Subcutaneous adipose tissue (tissue), 4 donors: ENCODE results near the gene CLVS2. TPM values are rescaled to one million over a fixed set of nuclear protein-coding genes. Genes with fewer than 3 reads are reported as not detected.

ENCODE experiments used
- total RNA-seq, 4 donors: library from RNA; depleted of rRNA; stranded (reverse); fragments of >200 nt; gene quantifications; one replicate each; pipeline ENCODE4 v1.1.0, GENCODE V29; 2016
- TF ChIP-seq, protein P1 (sequence below): fragments of 450-650 bp; IDR thresholded peaks from one replicate; pipeline ENCODE4 v1.5.1; 2016; ENCODE audit warnings: low read depth, mild to moderate bottlenecking, control low read depth, antibody characterized with exemption, moderate library complexity

Gene CLVS2
- total RNA-seq, 4 donors from 2014 or later = not detected

DNA sequence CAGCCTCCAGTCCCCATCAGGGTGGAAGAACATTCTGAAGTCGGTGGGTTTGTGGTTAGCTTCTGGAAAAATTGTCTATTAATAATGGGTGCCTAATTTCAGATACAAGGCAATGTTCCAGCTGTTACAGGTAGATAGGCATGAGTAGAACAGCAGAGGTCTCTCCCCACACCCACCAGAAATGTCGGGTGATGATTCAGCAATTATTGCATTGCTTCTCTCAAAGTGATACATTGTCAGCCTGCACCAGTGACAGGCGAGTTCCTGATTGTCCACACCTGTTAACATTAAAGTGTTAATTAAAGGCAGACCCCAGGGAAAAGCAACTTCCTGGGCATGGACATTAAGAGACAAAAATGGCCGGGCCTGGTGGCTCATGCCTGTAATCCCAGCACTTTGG is 18.9 kb upstream of the CLVS2 start:
- TF ChIP-seq, protein P1, sequence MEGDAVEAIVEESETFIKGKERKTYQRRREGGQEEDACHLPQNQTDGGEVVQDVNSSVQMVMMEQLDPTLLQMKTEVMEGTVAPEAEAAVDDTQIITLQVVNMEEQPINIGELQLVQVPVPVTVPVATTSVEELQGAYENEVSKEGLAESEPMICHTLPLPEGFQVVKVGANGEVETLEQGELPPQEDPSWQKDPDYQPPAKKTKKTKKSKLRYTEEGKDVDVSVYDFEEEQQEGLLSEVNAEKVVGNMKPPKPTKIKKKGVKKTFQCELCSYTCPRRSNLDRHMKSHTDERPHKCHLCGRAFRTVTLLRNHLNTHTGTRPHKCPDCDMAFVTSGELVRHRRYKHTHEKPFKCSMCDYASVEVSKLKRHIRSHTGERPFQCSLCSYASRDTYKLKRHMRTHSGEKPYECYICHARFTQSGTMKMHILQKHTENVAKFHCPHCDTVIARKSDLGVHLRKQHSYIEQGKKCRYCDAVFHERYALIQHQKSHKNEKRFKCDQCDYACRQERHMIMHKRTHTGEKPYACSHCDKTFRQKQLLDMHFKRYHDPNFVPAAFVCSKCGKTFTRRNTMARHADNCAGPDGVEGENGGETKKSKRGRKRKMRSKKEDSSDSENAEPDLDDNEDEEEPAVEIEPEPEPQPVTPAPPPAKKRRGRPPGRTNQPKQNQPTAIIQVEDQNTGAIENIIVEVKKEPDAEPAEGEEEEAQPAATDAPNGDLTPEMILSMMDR = no peak

DNA sequence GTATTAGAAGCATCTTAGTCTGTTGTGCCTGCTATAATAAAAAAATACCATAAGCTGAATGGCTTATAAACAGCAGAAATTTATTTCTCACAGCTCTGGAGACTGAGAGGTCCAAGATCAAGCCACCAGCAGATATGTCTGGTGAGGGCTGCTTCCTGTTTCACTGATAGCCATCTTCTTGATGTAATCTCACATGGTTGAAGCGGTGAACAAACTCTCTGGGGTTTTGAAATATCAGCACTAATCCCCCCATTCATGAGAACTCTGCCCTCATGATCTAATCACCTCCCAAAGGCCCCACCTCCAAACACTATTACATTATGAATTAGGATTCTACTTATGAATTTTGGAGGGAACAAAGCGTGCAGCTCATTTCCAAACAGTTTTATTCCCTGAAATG is 11.6 kb upstream of the CLVS2 start:
- TF ChIP-seq, protein P1 = no peak

DNA sequence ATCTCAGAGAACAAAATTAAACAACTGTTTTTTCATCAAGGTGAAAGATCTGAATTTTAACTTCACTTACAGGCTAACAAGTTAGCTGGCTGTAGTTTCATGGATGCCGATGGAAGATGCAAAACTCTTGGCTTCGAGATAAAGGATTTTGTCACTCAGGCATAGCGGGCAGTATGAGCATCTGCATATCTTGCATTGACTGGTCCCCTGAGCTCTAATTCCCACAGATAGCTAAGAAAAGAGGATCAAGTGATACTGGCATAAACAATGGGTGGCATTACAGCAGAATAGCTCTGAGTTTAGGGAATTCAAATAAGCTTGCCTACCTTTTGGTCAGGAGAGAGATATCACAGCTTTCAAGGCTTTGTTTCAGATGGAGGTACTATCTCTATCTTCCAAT is 1.8 kb upstream of the CLVS2 start:
- TF ChIP-seq, protein P1 = no peak

DNA sequence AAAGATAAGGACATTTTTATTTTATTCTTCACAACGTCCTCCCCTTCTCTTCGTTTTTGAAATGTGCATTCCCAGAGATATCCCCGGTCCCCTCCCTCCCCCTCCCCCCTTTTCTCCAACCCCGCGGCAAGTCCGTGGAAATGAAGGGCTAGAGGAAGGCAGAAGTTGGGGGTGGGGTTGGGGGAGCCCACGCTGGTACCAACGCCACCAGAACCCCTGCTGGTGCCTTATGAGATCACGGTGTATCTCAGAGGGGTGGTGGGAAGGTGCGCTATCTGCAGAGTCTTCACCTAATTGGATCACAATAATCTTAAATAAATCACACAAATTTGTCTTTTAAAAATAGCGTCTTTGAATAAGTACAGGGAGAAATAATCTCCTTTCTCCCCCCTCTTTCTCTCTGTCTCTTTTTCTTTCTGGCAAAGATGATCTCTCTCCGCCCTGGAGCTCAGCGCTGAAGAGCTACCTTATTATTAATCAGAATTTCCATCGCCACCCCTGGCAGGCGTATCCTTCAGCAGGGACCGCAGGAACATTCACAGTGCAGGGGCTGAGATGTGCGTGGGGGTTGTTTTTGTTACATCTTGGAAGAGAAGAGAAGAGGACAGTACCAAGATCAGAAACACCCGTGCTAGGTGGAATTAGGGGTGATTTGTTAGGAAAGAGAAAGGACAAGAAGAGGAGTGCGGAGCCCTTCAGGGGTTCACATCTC is 915 bp downstream of the CLVS2 start:
- TF ChIP-seq, protein P1 = no peak

DNA sequence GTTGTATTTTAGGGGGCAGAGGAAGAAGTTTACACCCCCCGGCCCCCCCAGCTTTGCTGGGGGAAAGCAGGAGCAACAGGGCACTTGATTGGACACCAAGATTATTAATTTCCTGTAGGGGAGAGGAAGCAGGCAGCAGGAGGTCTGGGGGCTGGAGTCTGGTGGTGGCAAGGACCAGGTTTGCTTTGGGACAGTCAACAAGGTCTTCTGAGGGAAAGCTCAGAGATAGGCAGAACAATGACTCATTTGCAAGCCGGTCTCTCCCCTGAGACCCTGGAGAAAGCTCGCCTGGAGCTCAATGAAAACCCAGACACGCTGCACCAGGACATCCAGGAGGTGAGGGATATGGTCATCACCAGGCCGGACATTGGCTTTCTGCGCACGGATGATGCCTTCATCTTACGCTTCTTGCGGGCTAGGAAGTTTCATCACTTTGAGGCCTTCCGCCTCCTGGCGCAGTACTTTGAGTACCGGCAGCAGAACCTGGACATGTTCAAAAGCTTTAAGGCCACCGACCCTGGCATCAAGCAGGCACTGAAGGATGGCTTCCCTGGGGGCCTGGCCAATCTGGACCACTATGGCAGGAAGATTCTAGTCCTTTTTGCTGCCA is 1.6 kb downstream of the CLVS2 start:
- TF ChIP-seq, protein P1 = no peak

DNA sequence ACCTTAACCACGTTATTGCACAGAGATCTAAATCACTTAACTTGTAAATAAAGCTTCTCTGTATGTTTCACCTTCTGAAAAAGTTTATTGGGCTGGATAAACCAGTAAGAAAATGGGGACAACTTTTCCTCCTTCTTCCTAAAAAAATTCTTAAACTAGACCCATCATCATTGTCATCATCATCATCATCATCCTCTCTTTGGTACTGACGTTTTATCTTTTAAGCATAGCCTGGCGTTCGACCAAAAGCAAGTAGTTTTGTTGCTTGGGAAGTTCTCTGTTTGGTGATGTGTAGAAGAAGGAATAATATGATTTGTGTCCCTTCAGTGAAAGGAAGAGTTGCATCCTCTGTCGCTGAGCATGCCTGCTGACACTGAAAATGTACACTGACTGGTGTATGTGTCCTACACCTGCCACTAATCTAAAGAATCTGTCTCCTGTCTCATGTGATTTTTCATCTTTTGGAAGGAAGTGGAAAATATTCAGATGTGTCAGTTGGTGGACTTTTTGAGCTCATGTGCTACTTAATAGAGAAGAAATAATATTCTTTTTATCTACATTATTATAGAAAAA is 2.5 kb downstream of the CLVS2 start:
- TF ChIP-seq, protein P1 = no peak

DNA sequence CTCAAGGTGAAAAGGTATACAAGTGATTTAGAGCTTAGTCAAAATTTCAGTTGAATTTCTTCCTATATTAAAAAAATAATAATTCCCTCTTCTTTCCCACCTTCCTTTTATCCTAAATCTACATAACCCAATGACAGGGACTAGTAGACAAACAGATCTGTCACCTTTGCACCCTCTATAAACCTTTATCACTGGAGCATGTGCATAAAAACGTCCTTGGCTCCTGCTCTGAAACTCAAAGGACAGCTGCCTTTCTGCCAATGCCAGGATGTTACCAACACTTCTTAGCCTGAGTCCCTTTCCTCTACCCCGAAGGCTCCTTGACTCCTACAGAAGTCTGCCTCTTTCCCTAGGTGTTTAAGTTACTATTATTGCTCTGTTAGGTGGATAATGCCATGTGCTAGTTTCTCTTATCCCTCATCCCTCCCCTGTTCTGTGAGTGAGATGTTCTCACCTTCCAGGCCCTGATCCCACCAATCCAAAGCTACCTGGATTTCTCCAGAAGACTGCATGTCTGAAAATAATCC is 4.3 kb downstream of the CLVS2 start:
- TF ChIP-seq, protein P1 = no peak
